Measurements from ENCODE around the gene FXYD1.

GRCh38 chr19:35112995-35113688, 25.5 kb upstream of the FXYD1 start:
- no peak for TF ChIP-seq REST (IDR thresholded peaks at IDR 0.05; ENCODE audit: unreplicated experiment)
- TF ChIP-seq ETS1 (IDR thresholded peaks at IDR 0.05): no peak
- TF ChIP-seq, protein P1, sequence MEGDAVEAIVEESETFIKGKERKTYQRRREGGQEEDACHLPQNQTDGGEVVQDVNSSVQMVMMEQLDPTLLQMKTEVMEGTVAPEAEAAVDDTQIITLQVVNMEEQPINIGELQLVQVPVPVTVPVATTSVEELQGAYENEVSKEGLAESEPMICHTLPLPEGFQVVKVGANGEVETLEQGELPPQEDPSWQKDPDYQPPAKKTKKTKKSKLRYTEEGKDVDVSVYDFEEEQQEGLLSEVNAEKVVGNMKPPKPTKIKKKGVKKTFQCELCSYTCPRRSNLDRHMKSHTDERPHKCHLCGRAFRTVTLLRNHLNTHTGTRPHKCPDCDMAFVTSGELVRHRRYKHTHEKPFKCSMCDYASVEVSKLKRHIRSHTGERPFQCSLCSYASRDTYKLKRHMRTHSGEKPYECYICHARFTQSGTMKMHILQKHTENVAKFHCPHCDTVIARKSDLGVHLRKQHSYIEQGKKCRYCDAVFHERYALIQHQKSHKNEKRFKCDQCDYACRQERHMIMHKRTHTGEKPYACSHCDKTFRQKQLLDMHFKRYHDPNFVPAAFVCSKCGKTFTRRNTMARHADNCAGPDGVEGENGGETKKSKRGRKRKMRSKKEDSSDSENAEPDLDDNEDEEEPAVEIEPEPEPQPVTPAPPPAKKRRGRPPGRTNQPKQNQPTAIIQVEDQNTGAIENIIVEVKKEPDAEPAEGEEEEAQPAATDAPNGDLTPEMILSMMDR (conservative IDR thresholded peaks at IDR 0.05; ENCODE audit: low read depth in 2 of 2): no peak
- TF ChIP-seq EZH2 (IDR thresholded peaks at IDR 0.05; ENCODE audit: low read depth, unreplicated experiment): no peak
- TF ChIP-seq CREB1 (CRISPR knock-in tag; IDR thresholded peaks at IDR 0.05; ENCODE audit: low read depth): no peak
- TF ChIP-seq POLR2AphosphoS5 (IDR thresholded peaks at IDR 0.05; ENCODE audit: low read depth): no peak
- no peak for TF ChIP-seq EZH2phosphoT487 (IDR thresholded peaks at IDR 0.05; ENCODE audit: unreplicated experiment)
- TF ChIP-seq ZNF114 (CRISPR knock-in tag; IDR thresholded peaks at IDR 0.05): no peak
- no peak for TF ChIP-seq JUNB (IDR thresholded peaks at IDR 0.05; ENCODE audit: unreplicated experiment)
- no peak for TF ChIP-seq NANOG (IDR thresholded peaks at IDR 0.05; ENCODE audit: borderline replicate concordance)
- no peak for TF ChIP-seq STAT1 (IDR thresholded peaks at IDR 0.05; ENCODE audit: unreplicated experiment)
- no peak for TF ChIP-seq ZNF331 (CRISPR knock-in tag; IDR thresholded peaks at IDR 0.05; ENCODE audit: low read depth)
